ENCODE data around the gene ARID3C. TPM values are rescaled to one million over a fixed set of nuclear protein-coding genes. Genes with fewer than 3 reads are reported as not detected.

ARID3C gene
- total RNA-seq, 6 experiments from 2014 or later: 1.7 to 6.7 (median 2.5) TPM

DNA sequence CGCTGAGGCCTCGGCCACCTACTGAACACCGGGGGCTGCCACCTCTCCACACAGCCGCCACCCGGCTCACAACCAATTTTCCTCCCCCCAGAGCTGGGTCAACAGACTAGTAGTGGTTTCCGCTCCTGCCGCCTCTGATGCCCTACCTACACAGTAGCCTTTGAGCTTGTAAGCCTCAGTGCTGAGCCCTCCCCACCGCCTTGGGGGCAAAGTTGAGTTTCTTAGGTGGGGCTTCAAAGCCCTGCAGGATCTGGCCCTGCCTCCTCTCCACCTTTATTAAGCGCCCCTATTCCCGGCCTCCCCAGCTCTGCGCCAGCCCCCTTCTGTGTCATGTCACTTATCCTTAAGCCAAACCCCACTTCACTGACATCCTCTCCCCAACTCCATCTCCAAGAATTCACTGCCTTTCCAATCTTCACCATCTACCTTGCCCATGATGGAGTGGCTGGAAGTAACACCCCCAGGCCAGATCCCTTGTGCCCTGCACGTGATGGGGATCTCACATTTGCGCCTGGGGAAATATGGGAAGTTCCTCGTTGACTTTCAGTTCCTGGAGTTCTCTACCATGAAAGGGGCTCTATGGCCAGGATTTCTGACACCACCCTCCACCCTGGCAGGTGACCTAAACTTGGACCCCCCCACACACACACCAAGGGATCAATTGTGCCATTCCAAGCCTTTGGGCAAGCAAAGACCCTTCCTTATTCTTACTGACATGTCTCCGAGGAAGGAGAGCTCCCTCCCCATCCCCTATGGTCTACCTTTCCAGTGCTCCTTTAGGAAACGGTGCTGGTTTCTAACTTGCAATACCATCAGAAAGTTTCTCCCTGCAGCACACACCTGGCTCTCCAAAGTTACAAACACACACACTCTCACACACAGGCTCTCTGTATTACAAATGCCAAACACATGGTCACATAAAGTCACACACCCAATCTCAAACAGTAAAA is 36.7 kb downstream of the ARID3C start:
- Histone ChIP-seq H3K4me3 (no peak overlapping the region), H3K27ac (peak overlapping the region in 1 of 3 donors; percentile 70), H3K27me3 (no peaks in the 10 kb centered on the region), H3K36me3 (no peaks in the 10 kb centered on the region), H3K9me3 (no peaks in the 10 kb centered on the region), H3K4me1 (peaks cover 0 to 39% (median 13%) of the 10 kb centered on the region in 4 donors)
- DNase-seq (no peak), ATAC-seq (no peak)
- TF ChIP-seq POLR2A (IDR thresholded peaks at IDR 0.05) (no peak), CTCF (IDR thresholded peaks at IDR 0.05) (no peak)
- intact Hi-C loops (cut with DNase I): loop anchor here in 1 of 2 donors (2.0 kb wide), 1 partner anchor 45 kb away; no protein-coding TSS in a partner anchor
- 27% methylated on average over 11 of the region's 16 CpGs for WGBS (ENCODE audit: insufficient coverage, low coverage, low lambda C conversion rate, missing lambda C conversion rate)

DNA sequence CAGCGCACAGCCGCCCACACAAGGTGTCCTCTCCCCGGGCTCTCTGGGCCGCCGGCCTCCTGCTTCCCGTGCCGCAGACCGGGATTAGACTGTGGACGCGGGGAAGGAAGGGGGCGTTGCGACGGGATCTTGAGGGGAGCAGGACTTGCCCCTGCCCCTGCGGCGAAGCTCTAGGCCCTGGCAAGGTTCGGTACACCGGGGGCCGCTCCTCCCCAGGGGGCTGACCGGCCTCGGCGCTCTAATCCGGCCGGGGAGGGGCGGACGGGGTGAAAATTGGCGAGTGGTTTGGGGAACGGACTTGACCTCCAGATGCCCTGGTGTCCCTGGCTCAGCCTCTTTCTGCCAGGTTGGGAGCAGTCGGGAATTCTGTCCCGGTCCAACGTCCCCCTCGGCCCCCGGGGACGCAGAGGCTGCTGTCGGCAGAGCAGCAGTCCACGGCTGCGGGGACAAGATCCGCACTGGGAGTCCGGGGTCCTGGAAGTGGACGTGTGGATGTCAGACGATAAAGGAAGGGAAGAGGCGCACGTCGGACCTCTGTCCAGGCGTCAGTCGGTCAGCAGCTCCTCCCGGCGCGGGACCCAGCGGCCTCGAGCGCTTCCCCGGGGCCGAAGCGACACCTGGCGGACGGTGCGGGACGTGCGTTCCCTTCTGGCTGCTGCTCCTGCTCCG is 37.5 kb downstream of the ARID3C start:
- H3K4me3 ChIP-seq: peak overlapping the region; percentile 8 to 46 (median 28)
- ATAC-seq: peak; percentile 83 to 95 (median 86)
- peak; percentile 89 to 92 (median 92) for DNase-seq
- H3K9me3 ChIP-seq: no peaks in the 10 kb centered on the region
- H3K27me3 ChIP-seq: no peaks in the 10 kb centered on the region
- H3K4me1 ChIP-seq: peaks cover 0 to 39% (median 13%) of the 10 kb centered on the region in 4 donors
- H3K36me3 ChIP-seq: no peaks in the 10 kb centered on the region
- no peak for TF ChIP-seq POLR2A (IDR thresholded peaks at IDR 0.05)
- peak; percentile 93 to 95 (median 94) for TF ChIP-seq CTCF (IDR thresholded peaks at IDR 0.05)
- intact Hi-C loops (cut with DNase I): no loop called here
- peak overlapping the region in 1 of 3 donors; percentile 62 for H3K27ac ChIP-seq
- 7% methylated on average over 16 of the region's 60 CpGs for WGBS (ENCODE audit: insufficient coverage, low coverage, low lambda C conversion rate, missing lambda C conversion rate)

GRCh38 chr9:34590381-34591247 is 38.3 kb downstream of the ARID3C start:
- no peak for TF ChIP-seq CTCF (IDR thresholded peaks at IDR 0.05)
- TF ChIP-seq POLR2A (IDR thresholded peaks at IDR 0.05): peak; percentile 16
- peak; percentile 33 to 68 (median 50) for ATAC-seq
- WGBS (ENCODE audit: insufficient coverage, low coverage, low lambda C conversion rate, missing lambda C conversion rate): 10% methylated on average over 19 of the region's 40 CpGs
- peak; percentile 40 to 89 (median 72) for DNase-seq
- H3K9me3 ChIP-seq: no peaks in the 10 kb centered on the region
- no peaks in the 10 kb centered on the region for H3K27me3 ChIP-seq
- H3K4me1 ChIP-seq: peaks cover 0 to 39% (median 13%) of the 10 kb centered on the region in 4 donors
- intact Hi-C loops (cut with DNase I): no loop called here
- H3K27ac ChIP-seq: peak overlapping the region in 1 of 3 donors; percentile 66
- H3K4me3 ChIP-seq: peak overlapping the region; percentile 8 to 52 (median 46)
- H3K36me3 ChIP-seq: no peaks in the 10 kb centered on the region
